Activated naive CD4-positive, alpha-beta T cell treated with anti-CD3 and anti-CD28 coated beads for 36 hours (primary cell): Measurements from ENCODE around the gene ISL2. TPM values are rescaled to one million over a fixed set of nuclear protein-coding genes. Genes with fewer than 3 reads are reported as not detected.
A peak's percentile ranks its signal among the peaks of the same experiment; 100 is the strongest.

Experiments
- CTCF ChIA-PET: fragments of 350-600 bp; sonication (Branson Sonifier 250); formaldehyde crosslinking; loops from one replicate; lab custom pipeline; 2021; ENCODE audit warnings: antibody characterized with exemption; lab: Charles Lee
- DNase-seq: peaks from one replicate; pipeline ENCODE4 v3.0.0-alpha.2; 2020
- H3K27ac Mint-ChIP-seq: one replicate; pipeline ENCODE4 v1.8.0; 2021; ENCODE audit warnings: mild to moderate bottlenecking, mixed read lengths
- H3K27me3 Mint-ChIP-seq: one replicate; pipeline ENCODE4 v1.8.0; 2021; ENCODE audit warnings: low read depth, mixed read lengths
- H3K36me3 Mint-ChIP-seq: one replicate; pipeline ENCODE4 v1.8.0; 2021; ENCODE audit warnings: low read depth, mixed read lengths
- H3K4me1 Mint-ChIP-seq: one replicate; pipeline ENCODE4 v1.8.0; 2021; ENCODE audit warnings: low read depth, mixed read lengths
- H3K4me3 Mint-ChIP-seq: one replicate; pipeline ENCODE4 v1.8.0; 2021; ENCODE audit warnings: mild to moderate bottlenecking, moderate library complexity, mixed read lengths
- H3K9me3 Mint-ChIP-seq: one replicate; pipeline ENCODE4 v1.8.0; 2021; ENCODE audit warnings: mixed read lengths
- intact Hi-C: fragments of 100-400 bp; cut with micrococcal nuclease; formaldehyde crosslinking; loops from one replicate; pipeline ENCODE4 v1.15.1; 2023
- total RNA-seq, 2 experiments: library from RNA; stranded (reverse); gene quantifications; one replicate each; pipeline ENCODE4 v1.2.3, GENCODE V29; 2021

ISL2 gene
- total RNA-seq, 2 experiments from 2014 or later: not detected

DNA sequence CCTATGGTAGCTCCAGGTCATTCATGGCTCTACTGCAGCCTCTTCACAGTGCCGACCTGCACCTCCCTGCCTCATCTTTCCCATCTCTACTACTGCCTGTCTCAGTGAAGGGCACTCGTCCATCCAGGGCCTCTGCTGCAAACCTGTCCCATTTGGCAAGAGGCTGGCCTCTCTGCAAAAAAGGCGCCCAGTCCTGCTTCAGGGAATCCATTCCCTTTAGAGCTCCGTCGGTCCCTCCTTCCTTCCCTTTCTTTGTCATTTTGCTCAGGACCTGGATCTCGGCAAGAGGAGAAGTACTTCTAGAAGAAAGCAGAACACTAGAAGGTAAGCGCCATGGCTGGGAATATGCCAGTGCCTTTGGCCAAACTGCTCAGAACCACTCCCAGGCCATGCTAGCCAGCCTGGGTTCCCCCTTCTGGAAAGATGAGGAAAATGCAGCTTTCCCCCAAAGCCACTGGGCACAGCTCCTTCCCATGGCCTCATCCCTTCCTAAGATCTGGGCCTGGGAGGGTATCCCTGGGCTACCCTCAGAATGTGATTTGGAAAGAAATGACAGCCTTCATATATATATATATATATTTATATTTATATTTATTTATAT lies 6.4 kb upstream of the ISL2 start:
- no peak overlapping the region for H3K27ac Mint-ChIP-seq
- H3K27me3 Mint-ChIP-seq: peaks cover 54% of the 10 kb centered on the region
- no peaks in the 10 kb centered on the region for H3K9me3 Mint-ChIP-seq
- intact Hi-C loops: loop anchor here (2.0 to 10.0 kb wide), 2 partner anchors 139 to 535 kb away; no protein-coding TSS in a partner anchor
- CTCF ChIA-PET: interaction anchor here (1.2 to 1.7 kb wide), 2 partner anchors 88 to 140 kb away, joined by 3 to 4 read pairs; no protein-coding TSS in a partner anchor
- no peaks in the 10 kb centered on the region for H3K36me3 Mint-ChIP-seq
- peaks cover 2% of the 10 kb centered on the region for H3K4me1 Mint-ChIP-seq
- no peak for DNase-seq
- H3K4me3 Mint-ChIP-seq: no peak overlapping the region

DNA sequence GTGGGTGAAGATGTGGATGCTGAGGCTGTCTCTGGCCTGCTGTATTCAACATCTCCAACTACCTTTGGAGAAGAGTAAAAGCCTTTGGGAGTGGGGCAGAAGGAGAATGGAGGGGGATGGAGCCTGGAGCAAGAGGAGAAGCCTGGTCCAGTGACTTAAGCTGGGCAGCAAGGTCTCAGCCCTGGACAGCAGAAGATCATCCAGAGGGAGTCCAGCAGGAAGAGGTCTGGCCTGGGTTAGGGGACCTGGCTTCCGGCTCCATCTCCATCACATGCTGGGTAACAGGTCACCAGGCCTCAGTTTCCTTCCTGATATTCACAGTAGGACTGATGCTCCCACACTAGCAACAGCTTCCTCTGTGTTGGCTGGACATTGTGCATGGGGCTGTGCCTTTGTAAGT lies 3.8 kb upstream of the ISL2 start:
- H3K36me3 Mint-ChIP-seq: no peaks in the 10 kb centered on the region
- no peak overlapping the region for H3K4me3 Mint-ChIP-seq
- intact Hi-C loops: loop anchor here (10.0 kb wide), 1 partner anchor 532 kb away; no protein-coding TSS in a partner anchor
- no peak for DNase-seq
- peaks cover 67% of the 10 kb centered on the region for H3K27me3 Mint-ChIP-seq
- no peak overlapping the region for H3K27ac Mint-ChIP-seq
- CTCF ChIA-PET: interaction anchor here (1.5 kb wide), 1 partner anchor 141 kb away, joined by 3 read pairs; no protein-coding TSS in a partner anchor
- H3K4me1 Mint-ChIP-seq: peaks cover 23% of the 10 kb centered on the region
- H3K9me3 Mint-ChIP-seq: no peaks in the 10 kb centered on the region

DNA sequence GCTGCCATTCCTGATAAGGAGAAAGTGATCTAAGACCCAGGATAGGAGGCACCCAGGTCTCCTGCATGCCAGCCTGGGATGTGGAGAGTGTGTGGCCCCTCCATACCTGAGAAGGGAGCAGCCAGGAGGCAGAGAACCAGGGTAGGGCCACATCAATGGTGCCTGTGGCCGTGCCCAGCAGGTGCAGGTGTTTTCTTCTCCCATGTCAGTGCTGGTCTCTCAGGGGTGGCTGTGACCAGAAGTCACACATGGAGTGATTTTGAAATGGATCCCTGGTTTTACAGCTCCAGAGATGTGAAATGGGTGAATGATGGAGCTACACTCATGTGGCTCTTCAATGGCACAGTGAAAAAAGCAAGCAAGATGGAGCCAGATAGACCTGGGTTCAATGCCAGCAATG lies 3.3 kb upstream of the ISL2 start:
- no peaks in the 10 kb centered on the region for H3K36me3 Mint-ChIP-seq
- no peak for DNase-seq
- H3K4me3 Mint-ChIP-seq: no peak overlapping the region
- no peak overlapping the region for H3K27ac Mint-ChIP-seq
- H3K4me1 Mint-ChIP-seq: peaks cover 23% of the 10 kb centered on the region
- intact Hi-C loops: loop anchor here (10.0 kb wide), 1 partner anchor 531 kb away; no protein-coding TSS in a partner anchor
- CTCF ChIA-PET: interaction anchor here (0.6 to 1.5 kb wide), 2 partner anchors 93 to 141 kb away, joined by 3 to 5 read pairs; no protein-coding TSS in a partner anchor
- no peaks in the 10 kb centered on the region for H3K9me3 Mint-ChIP-seq
- peaks cover 63% of the 10 kb centered on the region for H3K27me3 Mint-ChIP-seq

DNA sequence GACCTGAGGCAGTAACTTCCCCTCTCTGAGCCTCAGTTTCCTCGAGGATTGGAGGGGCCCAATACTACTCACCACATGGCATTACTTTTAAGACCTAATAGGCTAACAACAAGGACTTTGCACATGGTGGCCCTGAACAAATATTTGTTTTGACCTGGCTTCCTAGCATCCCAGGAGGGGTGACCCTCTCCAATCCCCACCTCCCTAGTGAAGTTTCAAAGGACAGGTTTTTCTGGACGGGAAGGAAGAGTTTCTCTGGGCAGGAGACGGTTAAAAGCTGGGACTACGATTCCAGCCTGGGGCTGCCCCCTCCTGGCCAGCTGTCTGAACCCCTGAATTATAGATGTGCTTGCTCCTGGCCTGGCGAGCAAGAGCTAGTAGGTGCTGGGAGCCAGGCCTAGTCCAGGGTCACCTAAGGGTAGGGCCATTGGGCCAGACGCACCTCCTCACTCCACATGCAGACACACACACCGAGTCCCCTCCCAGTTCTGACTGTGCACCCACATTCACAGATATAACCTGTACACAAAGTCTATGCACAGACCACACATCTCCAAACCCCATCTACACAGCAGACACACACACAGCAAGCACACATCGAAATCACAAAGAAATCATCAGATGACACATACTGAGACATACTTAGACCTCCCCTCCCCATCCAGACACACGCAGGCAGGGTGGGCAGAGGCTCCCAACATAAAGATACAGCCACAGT lies 2.7 kb upstream of the ISL2 start:
- Mint-ChIP-seq H3K4me3 (no peak overlapping the region), H3K9me3 (no peaks in the 10 kb centered on the region), H3K27ac (no peak overlapping the region), H3K36me3 (no peaks in the 10 kb centered on the region), H3K4me1 (peaks cover 29% of the 10 kb centered on the region), H3K27me3 (peaks cover 69% of the 10 kb centered on the region)
- no peak for DNase-seq
- intact Hi-C loops: loop anchor here (10.0 kb wide), 1 partner anchor 531 kb away; no protein-coding TSS in a partner anchor
- CTCF ChIA-PET: interaction anchor here (0.6 to 1.5 kb wide), 4 partner anchors 10 to 148 kb away, joined by 3 to 5 read pairs (median 4); no protein-coding TSS in a partner anchor

DNA sequence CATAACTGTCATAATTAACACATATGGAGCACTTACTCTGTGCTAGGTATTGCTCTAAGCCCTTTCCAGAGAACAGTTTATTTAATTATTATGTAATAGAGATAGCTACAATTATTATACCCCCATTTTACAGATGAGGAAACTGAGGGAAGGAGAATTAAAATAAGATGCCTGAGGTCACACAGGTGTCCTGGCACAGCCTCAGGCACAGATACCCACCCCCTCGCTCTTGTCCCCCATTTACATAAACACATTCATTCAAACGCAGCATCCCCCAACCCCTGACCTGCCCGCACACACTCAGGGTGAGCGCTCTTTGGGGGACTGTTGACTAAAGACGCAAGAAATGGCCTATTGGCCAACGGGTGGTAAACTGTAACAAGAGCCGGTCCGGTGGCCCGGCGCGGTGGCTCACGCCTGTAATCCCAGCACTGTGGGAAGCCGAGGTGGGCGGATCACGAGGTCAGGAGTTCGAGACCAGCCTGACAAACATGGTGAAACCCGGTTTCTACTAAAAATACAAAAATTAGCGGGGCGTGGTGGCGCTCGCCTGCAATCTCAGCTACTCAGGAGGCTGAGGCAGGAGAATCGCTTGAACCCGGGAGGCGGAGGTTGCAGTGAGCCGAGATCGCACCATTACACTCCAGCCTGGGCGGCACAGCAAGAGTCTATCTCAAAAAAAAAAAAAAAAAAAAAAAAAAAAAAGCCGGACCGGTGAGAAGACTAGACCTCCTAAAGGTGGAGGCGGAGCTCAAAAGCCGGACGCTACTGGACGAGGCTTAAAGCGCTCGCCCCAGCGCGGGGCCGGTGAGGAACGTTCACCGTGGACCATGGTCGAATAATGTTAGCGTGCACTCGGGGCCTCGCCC lies 1.9 kb upstream of the ISL2 start:
- H3K27me3 Mint-ChIP-seq: peaks cover 71% of the 10 kb centered on the region
- no peak overlapping the region for H3K27ac Mint-ChIP-seq
- H3K36me3 Mint-ChIP-seq: no peaks in the 10 kb centered on the region
- DNase-seq: no peak
- no peaks in the 10 kb centered on the region for H3K9me3 Mint-ChIP-seq
- intact Hi-C loops: loop anchor here (10.0 kb wide), 1 partner anchor 530 kb away; no protein-coding TSS in a partner anchor
- peak overlapping the region; percentile 73 for H3K4me3 Mint-ChIP-seq
- H3K4me1 Mint-ChIP-seq: peaks cover 33% of the 10 kb centered on the region
- CTCF ChIA-PET: interaction anchor here (0.7 to 1.5 kb wide), 3 partner anchors 9 to 149 kb away, joined by 3 to 4 read pairs (median 3); no protein-coding TSS in a partner anchor

DNA sequence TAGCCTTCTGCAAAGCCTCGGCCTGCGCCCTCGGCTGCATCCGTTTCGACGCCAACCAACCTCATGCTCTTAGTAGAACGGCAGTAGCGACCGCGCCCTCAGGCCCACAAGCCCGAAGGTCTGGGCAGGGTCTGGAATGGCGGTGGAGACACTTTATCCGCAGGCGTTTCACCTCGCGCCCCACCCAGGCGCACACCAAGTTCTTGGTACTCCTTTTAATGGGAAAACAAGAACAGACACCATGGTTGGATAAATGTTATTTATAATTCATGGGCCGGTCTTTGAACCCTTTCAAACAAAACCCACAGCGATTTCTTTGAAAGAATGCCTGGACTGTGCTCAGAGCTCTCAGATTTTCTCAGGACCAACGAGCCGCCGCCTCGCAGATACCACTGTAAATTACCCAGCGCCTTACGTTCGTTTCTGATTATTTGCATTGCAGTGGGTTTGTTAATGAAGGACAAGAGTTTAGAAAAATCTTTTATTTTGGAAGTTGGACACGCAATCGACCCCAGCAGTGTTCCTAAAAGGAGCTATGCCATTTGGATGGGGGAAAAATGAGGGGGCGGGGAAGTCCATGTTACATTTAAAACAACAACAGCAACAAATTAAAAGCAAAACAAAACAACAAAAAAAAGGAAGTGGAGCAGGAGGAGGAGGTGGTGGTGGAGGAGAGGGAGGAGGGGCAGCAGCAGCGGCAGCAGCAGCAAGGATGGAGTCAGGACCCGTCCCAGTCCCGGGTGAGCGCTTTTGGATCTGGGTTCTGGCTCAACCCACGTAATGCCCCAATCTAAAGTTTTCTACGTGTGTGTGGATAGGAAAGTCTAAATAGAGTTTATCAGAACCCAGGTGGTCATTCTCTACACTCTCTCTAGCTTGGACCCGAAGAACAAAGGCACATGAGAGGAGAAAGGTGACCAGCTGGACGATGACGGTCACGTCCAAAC lies 993 bp upstream of the ISL2 start:
- intact Hi-C loops: loop anchor here (2.0 to 10.0 kb wide), 3 partner anchors 25 to 529 kb away; partner anchors contain the start of gene ETFA
- Mint-ChIP-seq H3K27me3 (peaks cover 73% of the 10 kb centered on the region), H3K27ac (no peak overlapping the region), H3K4me3 (peak overlapping the region; percentile 73), H3K36me3 (peaks cover 1% of the 10 kb centered on the region), H3K4me1 (peaks cover 38% of the 10 kb centered on the region), H3K9me3 (no peaks in the 10 kb centered on the region)
- no peak for DNase-seq
- CTCF ChIA-PET: interaction anchor here (0.6 to 0.9 kb wide), 4 partner anchors 11 to 406 kb away, joined by 3 to 5 read pairs (median 4); no protein-coding TSS in a partner anchor

DNA sequence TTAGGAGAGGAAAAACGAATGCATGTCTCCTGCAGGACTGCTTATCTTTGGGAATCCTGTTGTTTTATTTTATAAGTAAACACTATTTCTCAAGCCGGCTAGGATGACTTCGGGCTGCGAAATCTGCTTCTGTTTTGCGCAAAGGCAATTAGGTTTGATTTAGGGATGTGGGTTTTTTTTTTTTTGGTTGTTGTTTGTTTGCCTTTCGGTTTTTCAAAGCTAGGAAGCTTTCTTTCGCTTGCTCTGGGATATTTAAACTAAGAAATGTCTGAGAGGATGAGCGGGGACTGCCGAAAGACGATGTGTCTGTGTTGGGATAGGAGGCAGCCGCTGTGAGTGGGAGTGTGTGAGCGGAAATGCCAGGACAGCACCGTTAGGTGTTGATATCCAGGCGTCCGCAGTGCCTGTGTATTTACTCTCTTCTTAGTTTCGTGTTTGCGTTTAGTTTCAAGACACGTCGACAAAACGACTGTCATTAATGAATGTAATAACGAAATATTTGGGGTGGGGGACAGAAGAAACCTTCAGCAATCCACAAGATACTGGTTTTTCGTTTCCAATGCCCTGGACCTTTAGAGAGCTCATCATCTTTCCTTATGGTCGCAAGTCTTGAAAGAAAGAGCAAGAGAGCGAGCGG lies 604 bp downstream of the ISL2 start:
- peaks cover 80% of the 10 kb centered on the region for H3K27me3 Mint-ChIP-seq
- H3K4me1 Mint-ChIP-seq: peaks cover 49% of the 10 kb centered on the region
- no peak for DNase-seq
- H3K27ac Mint-ChIP-seq: no peak overlapping the region
- peak overlapping the region; percentile 73 for H3K4me3 Mint-ChIP-seq
- peaks cover 1% of the 10 kb centered on the region for H3K36me3 Mint-ChIP-seq
- H3K9me3 Mint-ChIP-seq: no peaks in the 10 kb centered on the region
- CTCF ChIA-PET: interaction anchor here (0.6 to 0.9 kb wide), 3 partner anchors 65 to 146 kb away, joined by 3 read pairs; no protein-coding TSS in a partner anchor
- intact Hi-C loops: loop anchor here (2.0 to 10.0 kb wide), 3 partner anchors 26 to 528 kb away; partner anchors contain the start of gene ETFA

DNA sequence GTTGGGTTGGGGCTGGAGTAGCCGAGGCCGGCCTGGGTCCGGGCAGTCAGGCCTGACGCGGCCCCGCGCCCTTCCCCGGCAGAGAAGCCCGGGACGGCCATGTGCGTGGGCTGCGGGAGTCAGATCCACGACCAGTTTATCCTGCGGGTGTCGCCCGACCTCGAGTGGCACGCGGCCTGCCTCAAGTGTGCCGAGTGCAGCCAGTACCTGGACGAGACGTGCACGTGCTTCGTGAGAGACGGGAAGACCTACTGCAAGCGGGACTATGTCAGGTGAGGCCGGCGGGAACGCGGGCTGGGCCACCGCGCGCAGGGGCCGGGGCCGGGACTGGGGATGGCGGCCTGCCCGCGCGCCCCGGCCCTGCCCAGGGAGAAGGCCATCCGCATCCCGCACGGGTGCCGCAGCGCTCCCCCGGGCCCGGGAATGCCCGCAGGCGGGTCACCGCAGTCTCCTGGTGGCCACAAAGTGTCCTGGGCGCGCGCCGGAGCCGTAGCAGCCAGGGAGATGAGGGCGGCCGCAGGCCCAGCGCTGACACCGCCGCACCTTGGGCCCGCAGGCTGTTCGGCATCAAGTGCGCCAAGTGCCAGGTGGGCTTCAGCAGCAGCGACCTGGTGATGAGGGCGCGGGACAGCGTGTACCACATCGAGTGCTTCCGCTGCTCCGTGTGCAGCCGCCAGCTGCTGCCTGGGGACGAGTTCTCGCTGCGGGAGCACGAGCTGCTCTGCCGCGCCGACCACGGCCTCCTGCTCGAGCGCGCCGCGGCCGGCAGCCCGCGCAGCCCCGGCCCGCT lies 1.3 kb downstream of the ISL2 start:
- CTCF ChIA-PET: interaction anchor here (0.6 to 0.9 kb wide), 3 partner anchors 65 to 147 kb away, joined by 3 read pairs; no protein-coding TSS in a partner anchor
- Mint-ChIP-seq H3K4me3 (peak overlapping the region; percentile 73), H3K9me3 (no peaks in the 10 kb centered on the region), H3K36me3 (peaks cover 1% of the 10 kb centered on the region), H3K27ac (no peak overlapping the region), H3K4me1 (peaks cover 50% of the 10 kb centered on the region), H3K27me3 (peaks cover 77% of the 10 kb centered on the region)
- intact Hi-C loops: loop anchor here (2.0 to 10.0 kb wide), 3 partner anchors 27 to 527 kb away; partner anchors contain the start of gene ETFA
- DNase-seq: peak; percentile 32

DNA sequence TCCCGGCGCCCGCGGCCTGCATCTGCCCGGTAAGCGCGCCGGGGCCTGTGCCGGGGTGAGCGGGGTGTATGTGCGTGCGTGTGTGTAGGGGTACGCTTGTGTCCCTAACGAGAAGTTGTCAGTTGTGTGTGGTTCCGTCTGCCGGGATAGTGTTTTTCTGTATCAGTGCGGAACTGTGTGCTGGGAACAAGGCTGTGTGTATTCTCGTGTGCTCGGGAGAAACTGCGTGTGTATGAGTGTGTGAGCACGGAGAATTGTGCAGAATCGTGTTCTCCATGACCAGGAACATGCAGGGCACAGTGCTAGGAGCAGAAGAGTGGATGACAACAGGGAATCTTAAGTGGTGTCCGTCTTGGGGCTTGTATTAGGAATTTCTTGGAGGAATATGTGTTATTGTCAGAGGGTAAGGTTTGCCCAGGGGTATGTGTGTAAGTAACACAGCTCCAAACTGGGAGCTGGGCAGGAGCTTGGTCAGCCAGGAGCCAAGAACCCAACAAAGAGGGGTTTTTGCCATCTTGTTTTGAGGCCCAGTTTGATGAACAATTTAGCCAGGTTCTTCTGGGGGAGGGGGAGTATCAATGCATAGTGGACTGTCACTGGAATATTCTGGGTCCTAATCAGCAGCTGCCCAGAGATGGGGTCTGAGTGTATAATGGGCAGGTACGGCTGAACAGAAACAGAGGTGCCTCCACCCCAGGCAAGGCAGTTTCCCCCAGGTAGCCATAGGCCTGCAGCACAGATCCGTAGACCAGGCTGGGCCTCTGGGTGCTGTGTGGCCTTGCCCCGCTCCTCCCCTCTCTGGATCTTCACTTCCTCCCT lies 2.1 kb downstream of the ISL2 start:
- intact Hi-C loops: loop anchor here (10.0 kb wide), 1 partner anchor 526 kb away; no protein-coding TSS in a partner anchor
- Mint-ChIP-seq H3K27me3 (peaks cover 80% of the 10 kb centered on the region), H3K27ac (no peak overlapping the region), H3K9me3 (no peaks in the 10 kb centered on the region), H3K4me3 (peak overlapping the region; percentile 32), H3K36me3 (peaks cover 1% of the 10 kb centered on the region), H3K4me1 (peaks cover 53% of the 10 kb centered on the region)
- CTCF ChIA-PET: no interaction called here
- DNase-seq: no peak
